ENCODE measurements around the gene ZNF665. TPM values are rescaled to one million over a fixed set of nuclear protein-coding genes. Genes with fewer than 3 reads are reported as not detected.
"Not testable (repeated sequence)": the region's sequence is repeated elsewhere in the genome, so short reads cannot be mapped to it uniquely, and the experiment has no call there.

Gene ZNF665
- total and polyA plus RNA-seq, 8 donors = 3.6 to 15.4 (median 10.1) TPM

GRCh38 chr19:53190253-53190652 is 2.9 kb downstream of the ZNF665 start:
- no peak for ATAC-seq
- no peak for TF ChIP-seq CTCF (IDR thresholded peaks at IDR 0.05)
- H3K9me3 ChIP-seq = peaks cover 0 to 3% of the 10 kb centered on the region in 2 donors
- intact Hi-C loops (cut with DNase I) = no loop called here
- DNase-seq = no peak
- no peak overlapping the region for H3K4me3 ChIP-seq
- H3K27ac ChIP-seq = no peak overlapping the region
- peaks cover 0 to 9% of the 10 kb centered on the region in 2 donors for H3K36me3 ChIP-seq
- H3K27me3 ChIP-seq = no peaks in the 10 kb centered on the region
- H3K4me1 ChIP-seq = peaks cover 0 to 12% of the 10 kb centered on the region in 2 donors

- H3K4me3 ChIP-seq; H3K9me3 ChIP-seq; intact Hi-C loops (cut with DNase I); H3K27ac ChIP-seq; H3K27me3 ChIP-seq; DNase-seq; ATAC-seq; H3K36me3 ChIP-seq: not testable (repeated sequence)
- H3K4me1 ChIP-seq = peaks cover 0 to 11% of the 10 kb centered on the region in 2 donors
Measured at GRCh38 chr19:53189691-53190198, 3.4 kb downstream of the ZNF665 start.

- DNase-seq; H3K4me3 ChIP-seq; intact Hi-C loops (cut with DNase I); H3K27ac ChIP-seq; H3K4me1 ChIP-seq; H3K27me3 ChIP-seq; ATAC-seq: not testable (repeated sequence)
- H3K36me3 ChIP-seq = peaks cover 0 to 17% of the 10 kb centered on the region in 2 donors
- H3K9me3 ChIP-seq = peaks cover 0 to 27% of the 10 kb centered on the region in 2 donors
Measured at GRCh38 chr19:53185155-53185882, 7.8 kb downstream of the ZNF665 start.

- Histone ChIP-seq H3K27me3 (no peaks in the 10 kb centered on the region), H3K4me3 (no peak overlapping the region), H3K9me3 (peaks cover 0 to 41% of the 10 kb centered on the region in 2 donors), H3K36me3 (peaks cover 0 to 28% of the 10 kb centered on the region in 2 donors), H3K27ac (no peak overlapping the region), H3K4me1 (no peaks in the 10 kb centered on the region)
- ATAC-seq (no peak), DNase-seq (no peak)
- TF ChIP-seq CTCF (IDR thresholded peaks at IDR 0.05) = no peak
- intact Hi-C loops (cut with DNase I) = no loop called here
Measured at GRCh38 chr19:53183146-53183764, 9.9 kb downstream of the ZNF665 start.

- no peak for DNase-seq
- no peak for ATAC-seq
- Histone ChIP-seq H3K27ac (no peak overlapping the region), H3K27me3 (no peaks in the 10 kb centered on the region), H3K4me3 (no peak overlapping the region), H3K4me1 (no peaks in the 10 kb centered on the region), H3K36me3 (peaks cover 0 to 28% of the 10 kb centered on the region in 2 donors), H3K9me3 (peaks cover 0 to 52% of the 10 kb centered on the region in 2 donors)
- intact Hi-C loops (cut with DNase I) = no loop called here
- TF ChIP-seq CTCF (IDR thresholded peaks at IDR 0.05) = no peak
Measured at GRCh38 chr19:53182202-53182601, 11.0 kb downstream of the ZNF665 start.

GRCh38 chr19:53177986-53178385 is 15.2 kb downstream of the ZNF665 start:
- H3K27ac ChIP-seq = no peak overlapping the region
- H3K27me3 ChIP-seq = no peaks in the 10 kb centered on the region
- intact Hi-C loops (cut with DNase I) = no loop called here
- H3K4me3 ChIP-seq = no peak overlapping the region
- no peak for DNase-seq
- no peak for TF ChIP-seq CTCF (IDR thresholded peaks at IDR 0.05)
- H3K9me3 ChIP-seq = peaks cover 0 to 85% of the 10 kb centered on the region in 2 donors
- H3K4me1 ChIP-seq = no peaks in the 10 kb centered on the region
- H3K36me3 ChIP-seq = peaks cover 0 to 44% of the 10 kb centered on the region in 2 donors
- no peak for ATAC-seq

Measured in left lung (tissue), 10 donors.